ENCODE data around the gene NAA50.

NAA50 gene

GRCh38 chr3:113684271-113684819, 61.7 kb downstream of the NAA50 start:
- no peak for DNase-seq

GRCh38 chr3:113678773-113679172, 67.3 kb downstream of the NAA50 start:
- DNase-seq, result no peak

DNA sequence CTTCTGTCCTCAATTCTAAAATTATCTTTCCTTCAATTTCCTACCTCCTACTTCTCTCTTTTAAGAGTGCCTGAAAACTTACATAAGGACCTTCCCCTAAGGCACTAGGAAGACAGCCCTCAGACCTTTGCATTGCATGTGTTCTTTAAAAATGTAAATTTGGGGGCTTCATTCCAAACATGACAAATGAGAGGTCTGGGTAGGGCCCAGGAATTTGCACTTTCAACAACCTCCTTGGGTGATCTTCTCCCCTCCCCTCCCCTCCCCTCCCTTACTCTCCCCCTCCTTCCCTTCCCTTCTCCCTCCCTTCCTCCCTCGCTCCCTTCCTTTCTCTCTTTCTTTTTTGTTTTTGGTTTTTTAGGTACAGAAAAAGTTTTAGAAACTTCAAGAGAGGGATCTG, 68.3 kb downstream of the NAA50 start:
- DNase-seq, result no peak

DNA sequence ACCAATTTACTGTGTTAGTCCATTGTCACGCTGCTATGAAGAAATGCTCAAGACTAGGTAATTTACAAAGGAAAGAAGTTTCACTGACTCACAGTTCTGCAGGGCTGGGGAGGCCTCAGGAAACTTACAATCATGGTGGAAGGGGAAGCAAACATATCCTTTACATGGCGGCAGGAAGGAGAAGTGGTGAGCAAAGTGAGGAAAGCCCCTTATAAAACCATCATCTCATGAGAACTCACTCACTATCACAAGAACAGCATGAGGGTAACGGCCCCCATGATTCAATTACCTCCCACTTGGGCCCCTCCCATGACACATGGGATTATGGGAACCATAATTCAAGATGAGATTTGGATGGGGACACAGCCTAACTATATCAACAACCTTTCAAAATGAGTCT, 69.8 kb downstream of the NAA50 start:
- DNase-seq, result no peak

DNA sequence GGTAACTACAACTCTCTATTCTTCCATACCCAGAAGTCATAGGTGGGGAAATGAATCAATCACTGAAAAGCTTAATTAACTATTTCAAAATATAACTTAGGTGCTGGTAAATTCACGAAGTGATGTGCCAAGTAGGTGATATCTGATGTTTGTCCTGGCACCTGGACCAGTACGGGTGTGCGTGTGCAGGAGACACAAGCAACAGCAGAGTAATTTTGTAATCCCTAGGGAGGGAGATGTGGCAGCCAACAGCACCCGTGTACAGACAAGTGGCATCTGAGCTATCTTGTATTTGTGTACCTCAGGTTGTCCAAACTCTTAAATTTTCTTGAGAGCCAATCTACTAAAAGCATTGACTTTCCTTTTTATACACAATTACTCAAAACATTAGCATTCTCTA, 72.5 kb downstream of the NAA50 start:
- DNase-seq, result peak; percentile 13

DNA sequence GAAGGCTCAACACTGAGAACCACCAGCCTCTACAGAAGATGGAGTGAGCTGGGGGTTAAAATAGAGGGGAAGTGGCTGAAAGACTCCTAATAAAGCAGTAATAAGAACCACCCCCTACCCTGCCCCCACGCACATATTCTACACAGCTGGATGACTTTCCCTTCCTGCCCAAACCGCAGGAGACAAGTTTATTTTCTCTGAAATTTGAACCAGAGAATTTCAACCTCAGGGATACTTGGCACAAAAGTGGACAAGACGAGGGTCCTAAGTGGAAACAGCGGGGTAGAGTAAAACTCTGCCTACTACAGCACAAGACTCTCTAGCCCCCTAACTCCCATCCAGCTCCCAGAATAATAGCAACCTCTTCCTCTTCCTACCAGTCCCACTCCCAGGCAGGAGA, 78.0 kb downstream of the NAA50 start:
- no peak for DNase-seq
